GM18858 (cell line): ENCODE results near the gene TANC1.
A peak's percentile ranks its signal among the peaks of the same experiment; 100 is the strongest.

Experiments
- ATAC-seq: cut with Tn5 transposase; IDR thresholded peaks from one replicate; pipeline ENCODE4 v1.9.1; 2021; ENCODE audit not compliant: unreplicated experiment

TANC1 gene

DNA sequence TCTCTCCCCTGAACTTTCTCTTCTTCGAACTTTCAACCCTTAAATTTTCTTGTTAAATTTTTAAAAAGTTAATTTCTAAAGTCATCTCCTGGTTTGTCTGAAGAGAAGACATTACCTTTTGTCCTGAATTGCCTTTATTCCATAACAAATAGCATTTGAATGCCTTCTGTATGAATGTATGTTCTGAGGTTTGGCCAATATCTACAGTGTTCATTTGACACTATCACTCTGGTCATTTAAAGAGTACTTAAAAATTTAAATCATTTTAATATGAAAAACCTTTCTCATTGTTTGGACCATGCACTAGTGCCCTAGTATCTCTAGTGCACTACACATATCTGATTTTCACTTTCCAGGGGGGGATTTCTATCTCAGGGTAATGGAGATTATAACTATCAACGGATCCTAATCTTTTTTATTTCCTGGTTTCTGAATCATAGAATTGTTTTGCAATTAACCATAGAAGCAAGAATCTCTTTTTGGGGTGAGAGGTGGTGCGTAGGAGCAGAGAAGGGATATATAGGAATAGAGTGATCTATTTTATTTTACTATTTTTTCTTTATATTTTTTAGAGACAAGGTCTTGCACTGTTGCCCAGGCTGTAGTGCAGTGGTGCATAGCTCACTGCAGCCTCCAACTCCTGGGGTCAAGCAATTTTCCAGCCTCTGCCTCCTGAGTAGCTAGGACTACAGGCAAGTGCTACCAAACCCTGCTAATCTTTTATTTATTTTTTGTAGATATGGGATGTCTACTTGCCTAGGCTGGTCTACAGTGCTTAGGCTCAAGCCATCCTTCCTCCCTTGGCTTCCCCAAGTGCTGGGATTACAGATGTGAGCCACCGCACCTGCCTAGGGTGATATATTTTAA lies 25.5 kb downstream of the TANC1 start:
- ATAC-seq = no peak

DNA sequence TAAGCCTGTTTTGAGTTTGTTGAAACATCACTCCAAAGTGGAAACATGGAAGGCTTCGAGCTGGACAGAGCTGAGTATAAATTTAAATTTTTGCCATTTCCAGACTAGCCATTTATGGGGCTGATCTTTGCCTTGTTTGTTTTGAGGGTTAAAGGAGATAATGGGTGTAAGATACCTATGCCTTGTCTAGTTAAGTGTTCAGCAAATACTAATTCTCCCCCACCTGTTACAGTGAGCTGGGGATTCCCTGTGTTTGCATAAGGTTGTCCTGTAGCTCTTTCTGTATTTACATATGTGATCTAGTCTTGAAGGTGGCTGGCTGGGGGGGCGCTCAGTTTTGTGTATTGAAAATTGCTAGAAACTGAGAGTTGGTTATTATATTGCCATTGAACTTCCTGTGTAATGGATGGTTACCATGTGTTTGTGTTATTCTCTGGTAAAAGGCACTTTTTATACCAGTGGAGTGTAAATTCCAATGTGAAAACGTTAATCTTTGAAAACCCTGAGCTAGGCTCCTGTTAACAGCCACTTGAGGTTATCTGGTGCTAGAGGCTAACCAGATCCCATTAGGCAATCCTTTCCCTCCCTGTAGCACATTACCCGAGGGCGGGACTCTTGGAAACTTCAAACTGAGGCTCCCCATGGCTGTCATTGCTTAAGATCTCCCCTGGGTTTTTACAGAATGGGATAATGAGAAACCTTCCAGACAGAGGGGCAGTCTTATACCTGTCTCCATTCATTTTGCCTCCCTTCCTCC lies 26.7 kb downstream of the TANC1 start:
- ATAC-seq = peak; percentile 45

DNA sequence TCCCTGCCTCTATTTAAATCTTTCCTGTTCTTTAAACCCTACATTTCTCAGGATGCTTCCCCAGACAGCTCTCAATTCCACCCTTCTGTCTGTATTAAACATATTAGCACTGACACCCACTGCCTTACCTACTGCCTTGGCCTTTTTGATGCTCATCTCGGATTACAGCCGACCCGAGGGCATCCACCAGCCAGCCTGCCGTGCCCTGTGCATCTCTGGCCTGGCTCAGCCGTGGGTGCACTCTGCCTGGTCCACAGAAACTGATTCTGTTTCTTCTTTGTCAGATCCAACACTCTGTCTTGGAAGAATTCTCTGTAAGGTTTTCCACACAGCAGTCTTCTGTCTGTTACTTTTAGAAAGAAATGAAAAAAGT lies 27.2 kb downstream of the TANC1 start:
- no peak for ATAC-seq

DNA sequence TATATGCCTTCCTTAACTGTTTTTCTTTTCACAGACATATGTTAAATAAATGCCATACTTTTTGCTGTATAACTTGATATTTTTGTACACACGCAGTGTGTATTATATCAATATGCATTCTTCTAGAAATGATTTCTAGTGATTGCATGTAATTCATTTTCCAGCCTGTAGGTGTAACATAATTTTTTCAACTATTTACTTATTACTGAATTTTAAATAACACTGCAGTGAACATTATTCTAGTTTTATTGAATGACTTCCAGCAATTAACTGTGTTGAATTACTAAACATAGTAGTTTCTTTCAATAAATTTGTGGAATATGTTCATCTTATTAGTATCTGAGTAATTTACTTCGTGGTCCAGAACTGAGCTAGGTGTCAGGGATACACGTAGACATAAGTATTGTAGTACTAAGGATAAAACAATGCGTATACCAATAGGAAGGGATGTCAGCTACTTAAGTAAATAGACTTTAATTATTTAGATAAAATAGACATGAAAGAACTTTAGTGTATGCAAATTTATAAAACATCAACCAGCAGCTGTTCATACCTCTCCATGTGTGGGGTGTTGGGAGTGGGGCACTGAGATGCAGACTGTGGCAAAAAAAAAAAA lies 28.0 kb downstream of the TANC1 start:
- ATAC-seq = no peak

DNA sequence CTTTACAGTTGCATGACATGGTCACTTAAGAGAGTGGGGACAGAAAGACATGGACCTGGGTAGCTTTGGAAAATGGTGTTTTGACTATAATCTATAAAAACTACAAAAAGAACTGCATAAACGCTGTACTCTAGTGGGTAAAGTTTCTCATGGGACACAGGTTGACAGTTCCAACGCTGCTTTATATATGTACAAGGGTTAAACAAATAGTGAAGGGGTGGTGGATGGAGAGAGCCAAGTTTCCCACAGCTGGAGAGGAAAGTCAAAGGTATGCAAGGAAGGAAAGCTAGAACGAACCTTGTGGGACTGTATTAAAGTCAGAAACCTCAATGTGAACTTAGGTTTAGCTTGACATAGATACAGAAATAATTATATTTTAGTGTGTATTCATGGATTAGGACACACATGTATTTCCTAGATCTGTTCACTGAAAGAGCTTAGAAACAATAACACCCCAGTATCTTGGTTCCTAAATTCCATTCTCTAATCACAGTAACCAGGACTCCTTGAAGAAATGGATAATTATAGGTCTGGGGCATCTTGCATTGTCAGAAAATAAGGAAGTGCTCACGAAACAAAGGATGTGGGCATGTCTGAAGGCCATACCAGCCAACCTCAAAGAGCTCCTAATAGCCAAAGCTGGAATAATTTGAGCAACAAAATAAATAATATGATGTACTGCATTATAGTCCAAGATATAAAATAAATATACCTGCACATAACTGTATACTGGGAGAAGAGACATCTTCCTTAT lies 28.8 kb downstream of the TANC1 start:
- no peak for ATAC-seq

DNA sequence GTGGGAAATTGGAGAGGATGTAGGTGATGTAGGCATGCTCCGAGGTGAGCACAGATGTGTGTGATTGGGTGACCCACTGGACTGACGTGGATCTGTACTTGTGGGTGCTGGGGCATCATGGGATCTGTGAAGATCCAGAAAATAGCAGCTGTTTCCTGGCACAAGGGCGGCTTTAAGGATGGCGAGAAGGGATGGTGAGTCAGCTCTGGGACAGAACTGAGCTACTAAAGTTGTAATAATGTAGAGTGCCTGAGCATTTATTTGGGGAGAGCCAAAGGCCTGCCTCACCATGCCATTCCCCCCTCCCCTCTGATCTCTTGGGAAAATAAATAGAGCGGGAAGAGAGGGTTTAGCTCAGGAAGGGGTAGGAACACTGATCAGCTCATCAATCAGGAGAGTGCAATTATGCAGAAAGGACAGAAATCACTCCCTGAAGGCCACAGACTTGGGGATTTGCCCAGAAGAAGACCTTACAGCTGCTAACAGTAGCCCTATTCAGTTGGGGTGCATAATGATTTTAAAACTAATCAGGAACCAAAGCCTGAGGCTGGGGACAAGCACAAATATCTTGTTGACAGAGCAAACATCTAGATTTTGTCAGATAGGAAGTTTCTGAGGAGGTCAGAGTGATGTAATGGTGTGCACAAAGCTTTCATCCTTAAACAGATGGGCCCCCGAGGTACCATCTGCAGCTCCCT lies 30.3 kb downstream of the TANC1 start:
- no peak for ATAC-seq

DNA sequence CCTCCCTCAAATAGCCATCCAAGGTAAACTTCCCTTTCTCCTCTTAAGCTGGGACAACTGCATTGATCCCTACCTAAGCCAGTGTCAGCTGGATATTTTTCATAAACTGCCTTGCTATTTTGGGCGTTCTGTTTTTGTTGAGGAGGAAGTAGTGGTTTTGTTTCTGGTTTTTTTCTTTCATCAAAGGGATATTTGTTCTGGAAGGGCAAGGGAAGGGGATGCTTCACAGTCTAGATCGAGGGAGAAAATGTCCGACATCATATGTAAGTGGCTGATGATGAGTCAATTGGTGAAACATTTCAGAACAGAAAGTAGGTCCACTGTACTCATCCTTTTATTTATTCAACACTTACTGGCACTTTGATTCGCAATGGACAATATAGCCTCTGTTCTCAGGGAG lies 31.0 kb downstream of the TANC1 start:
- no peak for ATAC-seq

DNA sequence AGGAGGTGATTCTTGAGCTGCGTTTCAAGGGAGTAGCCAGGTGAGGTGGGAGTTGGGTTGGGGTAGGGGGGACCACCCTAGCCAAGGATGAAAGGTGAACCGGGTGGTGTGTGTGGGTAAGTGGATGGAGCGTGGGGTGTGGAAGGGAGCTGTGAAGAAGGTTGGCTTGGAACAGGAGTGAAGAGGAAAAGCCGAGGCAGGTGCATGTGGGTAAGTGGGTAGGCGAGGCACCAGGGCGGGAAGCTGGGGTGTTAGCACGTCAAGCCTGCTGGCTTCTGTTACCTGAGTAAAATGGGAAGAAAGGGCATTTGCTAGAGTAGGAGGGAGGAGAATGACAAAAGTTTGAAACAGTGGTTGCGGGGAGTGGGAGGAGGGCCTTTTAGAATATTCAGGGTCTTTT lies 31.6 kb downstream of the TANC1 start:
- ATAC-seq = no peak

DNA sequence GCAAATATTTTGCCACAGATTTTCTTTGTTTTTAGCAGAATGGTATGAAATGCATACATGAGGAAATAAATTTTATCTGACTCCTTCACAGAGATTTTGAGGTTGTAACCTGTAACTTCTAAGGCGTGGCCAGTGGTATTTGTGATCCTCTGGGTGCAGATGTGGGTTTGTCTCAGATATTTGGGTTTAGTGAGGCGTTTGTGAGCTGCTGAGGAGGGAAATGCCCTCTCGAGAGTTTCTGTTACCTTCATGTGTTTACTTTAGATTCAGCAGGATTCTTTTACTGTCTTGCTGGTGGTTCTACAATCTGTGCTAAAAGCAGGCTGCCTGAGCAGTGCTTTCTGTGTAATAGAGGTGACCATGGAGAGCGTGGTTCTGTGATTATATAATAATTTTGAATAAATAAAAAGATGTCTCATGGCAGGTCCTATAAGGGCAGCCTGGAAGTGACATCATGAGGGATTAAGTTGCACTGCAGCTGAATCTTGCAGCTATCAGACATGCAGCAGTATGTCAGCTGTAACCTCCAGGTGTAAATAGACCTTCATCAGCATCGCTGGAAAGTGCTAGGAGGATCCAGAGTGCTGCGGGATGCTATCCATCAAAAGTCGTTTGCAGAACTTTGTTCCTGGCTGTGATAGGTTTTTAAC lies 34.1 kb downstream of the TANC1 start:
- ATAC-seq = no peak

DNA sequence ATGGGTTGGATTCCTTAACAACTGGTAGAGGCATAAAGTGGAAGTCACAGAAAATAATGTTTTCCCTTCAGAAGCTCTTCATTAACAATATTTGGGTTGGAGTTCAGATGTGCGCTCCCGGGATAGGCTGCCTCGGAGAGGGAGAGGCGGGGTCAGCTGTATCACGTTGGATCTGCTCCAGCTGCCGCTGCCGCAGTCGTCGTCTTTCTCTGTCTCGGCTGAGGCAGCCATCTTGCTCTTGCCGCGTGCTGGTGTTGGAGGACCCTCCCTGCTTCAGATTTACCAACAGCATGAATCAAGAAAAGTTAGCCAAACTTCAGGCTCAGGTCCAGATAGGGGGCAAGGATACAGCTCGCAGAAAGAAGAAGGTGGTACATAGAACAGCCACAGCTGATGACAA lies 35.1 kb downstream of the TANC1 start:
- ATAC-seq = no peak

DNA sequence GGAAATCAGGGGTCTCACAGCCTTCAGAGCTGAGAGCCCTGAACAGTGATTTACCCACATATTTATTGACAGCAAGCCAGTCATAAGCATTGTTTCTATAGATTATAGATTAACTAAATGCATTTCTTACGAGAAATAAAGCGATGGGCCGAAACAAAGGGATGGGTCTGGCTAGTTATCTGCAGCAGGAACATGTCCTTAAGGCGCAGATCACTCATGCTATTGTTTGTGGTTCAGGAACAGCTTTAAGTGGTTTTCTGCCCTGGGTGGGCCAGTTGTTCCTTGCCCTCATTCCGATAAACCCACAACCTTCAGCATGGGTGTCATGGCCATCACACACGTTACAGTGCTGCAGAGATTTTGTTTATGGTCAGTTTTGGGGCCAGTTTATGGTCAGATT lies 36.4 kb downstream of the TANC1 start:
- no peak for ATAC-seq

DNA sequence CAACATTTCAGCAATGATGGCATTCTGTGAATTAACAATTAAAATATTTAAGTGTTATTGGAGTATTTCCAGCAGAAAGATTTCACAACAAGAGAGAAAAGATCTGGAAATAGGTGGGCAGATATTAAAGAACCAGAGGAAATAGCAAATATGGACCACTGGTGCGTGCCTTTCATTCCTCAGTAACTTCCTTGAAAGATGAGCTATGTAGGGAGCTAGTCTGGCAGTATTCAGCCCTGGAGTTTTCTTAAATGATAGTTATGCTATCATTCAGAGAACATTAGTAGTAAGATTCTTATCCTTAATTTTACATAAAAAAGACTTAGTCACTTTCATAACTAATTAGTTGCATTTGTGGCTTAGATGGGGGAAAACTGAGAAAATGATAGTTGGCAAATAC lies 41.5 kb downstream of the TANC1 start:
- no peak for ATAC-seq

DNA sequence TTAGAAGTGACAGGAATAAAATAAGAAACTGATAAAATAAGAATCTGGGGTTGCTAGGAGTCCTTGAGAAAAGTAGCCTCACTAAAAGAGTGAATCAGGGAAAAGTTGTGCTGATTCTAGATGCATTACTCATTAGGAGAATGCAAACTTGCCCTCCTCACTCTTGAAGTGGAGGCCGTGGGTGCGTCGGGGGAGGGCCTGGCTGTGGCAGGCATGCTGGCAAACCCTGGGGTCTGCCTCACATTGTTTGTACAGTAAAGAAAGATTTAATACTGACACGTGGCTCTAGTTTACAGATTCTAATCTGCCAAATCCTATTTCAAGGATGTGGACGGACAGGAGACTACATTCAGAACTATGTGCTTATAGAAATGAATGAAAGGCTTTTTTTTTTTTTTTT lies 41.9 kb downstream of the TANC1 start:
- ATAC-seq = no peak

DNA sequence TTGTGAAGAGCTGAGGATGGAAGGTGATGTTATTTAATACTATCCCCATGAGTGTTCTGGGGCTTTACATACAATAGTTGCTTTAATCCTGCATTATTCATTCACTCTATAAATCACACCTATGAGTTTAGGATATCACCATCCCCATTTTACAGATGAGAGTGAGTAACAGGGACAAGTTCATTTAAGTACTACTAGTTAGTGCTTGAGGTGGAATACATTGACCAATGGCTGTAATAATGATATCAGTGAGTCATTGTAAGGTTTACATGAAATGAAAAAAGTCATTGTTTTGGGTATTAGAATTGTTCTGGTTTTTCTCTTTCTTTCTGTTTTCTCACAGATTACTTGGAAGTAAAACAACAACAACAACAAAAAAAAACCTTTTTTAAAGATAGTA lies 42.5 kb downstream of the TANC1 start:
- no peak for ATAC-seq

DNA sequence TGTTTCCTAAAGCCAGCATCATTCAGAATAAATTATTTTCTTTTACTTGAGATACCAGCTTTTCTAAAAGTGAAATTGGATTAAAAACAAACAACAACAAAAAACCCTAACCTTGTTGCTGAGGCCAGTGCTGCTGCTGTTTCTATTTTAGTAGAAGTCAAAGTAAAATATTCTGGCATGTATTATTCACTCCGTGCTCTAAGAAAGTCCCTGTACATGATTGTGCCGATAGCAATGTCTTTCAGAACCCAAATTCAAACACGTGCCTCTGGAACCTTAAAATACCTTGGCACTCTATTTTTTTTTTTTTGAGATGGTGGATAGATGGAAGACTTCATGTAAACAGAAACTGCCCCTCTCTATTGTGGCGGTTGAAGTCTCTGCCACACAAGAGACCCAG lies 43.7 kb downstream of the TANC1 start:
- no peak for ATAC-seq

DNA sequence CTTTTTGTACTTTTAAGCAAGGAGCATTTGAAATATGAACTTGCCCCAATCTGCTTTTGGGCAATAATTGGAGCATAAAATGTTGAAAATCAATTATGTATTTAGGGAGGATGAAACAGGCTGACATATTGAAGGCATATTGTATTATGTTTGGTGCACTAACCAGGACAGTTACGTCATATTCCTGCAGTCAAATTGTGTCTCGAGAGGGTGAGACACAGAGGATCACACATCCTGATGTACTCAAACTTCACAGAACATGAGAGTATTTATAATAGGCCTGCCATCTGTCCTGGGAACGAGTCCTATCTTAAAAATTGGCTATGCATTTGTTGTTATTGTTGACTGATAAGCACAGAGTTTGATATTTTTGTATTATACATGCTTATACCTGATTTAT lies 44.7 kb downstream of the TANC1 start:
- ATAC-seq = no peak

DNA sequence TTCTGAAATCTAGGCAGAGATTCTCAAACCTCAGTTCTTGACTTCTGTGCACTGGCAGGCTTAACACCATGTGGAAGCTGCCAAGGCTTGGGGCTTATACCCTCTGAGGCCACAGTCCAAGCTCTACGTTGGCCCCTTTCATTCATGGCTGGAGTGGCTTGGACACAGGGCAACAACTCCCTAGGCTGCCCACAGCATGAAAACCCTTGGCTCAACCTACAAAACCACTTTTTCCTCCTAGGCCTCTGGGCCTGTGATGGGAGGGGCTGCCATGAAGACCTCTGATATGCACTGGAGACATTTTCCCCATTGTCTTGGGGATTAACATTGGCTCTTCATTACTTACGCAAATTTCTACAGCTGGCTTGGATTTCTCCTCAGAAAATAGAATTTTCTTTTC lies 46.7 kb downstream of the TANC1 start:
- no peak for ATAC-seq

DNA sequence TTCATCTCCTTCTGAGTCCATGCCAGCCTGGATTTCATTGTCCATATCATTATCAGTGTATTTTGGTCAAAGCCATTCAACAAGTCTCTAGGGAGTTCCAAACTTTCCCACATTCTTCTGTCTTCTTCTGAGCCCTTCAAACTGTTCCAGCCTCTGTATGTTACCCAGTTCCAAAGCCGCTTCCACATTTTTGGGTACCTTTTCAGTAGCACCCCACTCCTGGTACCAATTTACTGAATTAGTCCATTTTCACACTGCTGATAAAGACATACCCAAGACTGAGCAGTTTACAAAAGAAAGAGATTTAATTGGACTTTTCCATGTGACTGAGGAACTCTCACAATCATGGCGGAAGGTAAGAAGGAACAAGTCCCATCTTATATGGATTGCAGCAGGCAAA lies 47.4 kb downstream of the TANC1 start:
- ATAC-seq = no peak

DNA sequence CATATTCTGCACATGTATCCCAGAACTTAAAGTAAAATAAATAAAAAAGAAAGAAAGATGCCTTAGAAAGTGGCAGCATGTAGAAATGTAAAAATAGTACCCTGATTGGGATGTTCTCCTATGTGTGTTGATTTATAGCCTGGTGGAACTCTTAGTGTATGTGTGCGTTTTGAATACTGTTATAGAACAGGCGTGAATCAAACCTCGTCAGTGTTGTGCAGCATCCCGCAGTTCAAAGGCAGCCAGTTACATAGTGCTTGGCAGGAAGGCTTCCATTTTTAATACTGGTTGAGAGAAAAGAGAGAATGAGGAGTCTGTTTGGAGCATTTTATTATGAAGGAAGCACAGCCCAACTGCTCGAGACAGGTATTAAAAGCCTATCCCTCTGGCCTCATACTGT lies 49.4 kb downstream of the TANC1 start:
- no peak for ATAC-seq

DNA sequence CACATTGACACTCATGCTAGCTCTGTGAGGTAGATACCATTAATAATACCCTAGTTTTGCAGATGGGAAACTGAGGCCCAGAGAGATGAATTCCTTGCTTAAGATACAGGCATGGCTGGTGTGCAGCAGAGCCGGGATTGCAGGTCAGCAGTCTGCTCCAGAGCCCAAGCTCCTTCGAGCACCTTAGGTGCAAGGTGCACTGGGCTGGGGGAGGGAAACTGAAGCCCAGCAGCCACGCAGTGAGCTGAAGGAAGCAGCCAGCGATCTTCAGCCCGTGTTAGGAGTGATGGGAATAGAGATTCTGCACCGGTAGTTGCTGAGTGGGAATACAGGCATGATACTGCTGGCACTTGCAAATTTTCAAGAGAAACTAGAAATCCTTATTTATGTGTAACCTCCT lies 50.6 kb downstream of the TANC1 start:
- ATAC-seq = no peak
